ENCODE results near the gene SPATA18. TPM values are rescaled to one million over a fixed set of nuclear protein-coding genes. Genes with fewer than 3 reads are reported as not detected.

SPATA18 gene
- total and polyA plus RNA-seq, 2 of the 8 experiments (the other 6 are each of a cell fraction or from before 2014, with no cell fraction given), result 1.4 to 2.4 TPM

GRCh38 chr4:52112411-52112810 lies 61.3 kb downstream of the SPATA18 start (continued):
- no peak for TF ChIP-seq CHD7 (IDR thresholded peaks at IDR 0.05; ENCODE audit: insufficient replicate concordance, low read length)
- no peak for TF ChIP-seq ATF2 (IDR thresholded peaks at IDR 0.05; ENCODE audit: low read length)
- TF ChIP-seq CEBPB (IDR thresholded peaks at IDR 0.05; ENCODE audit: low read depth, low read length), result no peak
- no peak for TF ChIP-seq ZNF274 (IDR thresholded peaks at IDR 0.05; ENCODE audit: borderline replicate concordance, extremely low read depth, low read length)
- no peak for TF ChIP-seq BACH1 (IDR thresholded peaks at IDR 0.05; ENCODE audit: low read length)
- no peak for TF ChIP-seq YY1 (IDR thresholded peaks at IDR 0.05; ENCODE audit: low read depth, low read length)
- TF ChIP-seq SIN3A (conservative IDR thresholded peaks at IDR 0.05 in 1 of 2, IDR thresholded peaks at IDR 0.05 in 1 of 2; ENCODE audit: low read depth in 1 of 2, low read length in 2 of 2), result no peak

Data from H1 (cell line).